Small intestine (tissue), 7 donors: ENCODE measurements around the gene NLRC3. TPM values are rescaled to one million over a fixed set of nuclear protein-coding genes. Genes with fewer than 3 reads are reported as not detected.
"Not testable (repeated sequence)": the region's sequence is repeated elsewhere in the genome, so short reads cannot be mapped to it uniquely, and the experiment has no call there.

Experiments used
- DNase-seq, 2 donors: peaks; one replicate each; pipeline versions ENCODE4 v3.0.0 to v3.0.0-alpha.2; 2013
- FAIRE-seq: peaks from 2 replicates; lab custom pipeline; 2012; peaks lifted over from hg19 to GRCh38; lab: Jason Lieb, UNC
- H3K27ac ChIP-seq, 3 donors: one replicate each; pipeline ENCODE4 v1.5.1; 2013; ENCODE audit warnings: low read length in 2 of 3, mild to moderate bottlenecking in 2 of 3, control low read depth in 1 of 3, inconsistent platforms in 1 of 3, low read depth in 1 of 3, moderate library complexity in 1 of 3
- H3K27me3 ChIP-seq, 3 donors: one replicate each; pipeline ENCODE4 v1.6.1; 2013; ENCODE audit warnings: low read length in 3 of 3, inconsistent platforms in 1 of 3; ENCODE audit not compliant: control insufficient read depth in 3 of 3, insufficient read depth in 3 of 3
- H3K36me3 ChIP-seq, 3 donors: one replicate each; pipeline ENCODE4 v1.6.1; 2013; ENCODE audit warnings: low read length in 3 of 3, inconsistent platforms in 1 of 3, low read depth in 1 of 3, mild to moderate bottlenecking in 1 of 3, moderate library complexity in 1 of 3; ENCODE audit not compliant: control insufficient read depth in 3 of 3, insufficient read depth in 2 of 3
- H3K4me1 ChIP-seq, 3 donors: one replicate each; pipeline ENCODE4 v1.6.1; 2013; ENCODE audit warnings: low read length in 2 of 3, inconsistent platforms in 1 of 3, low read depth in 1 of 3, mild to moderate bottlenecking in 1 of 3, moderate library complexity in 1 of 3; ENCODE audit not compliant: control insufficient read depth in 3 of 3, insufficient read depth in 2 of 3
- H3K4me3 ChIP-seq, 3 donors: one replicate each; pipeline ENCODE4 v1.5.1; 2013; ENCODE audit warnings: low read length in 3 of 3, control low read depth in 1 of 3, inconsistent platforms in 1 of 3, low read depth in 1 of 3, mild to moderate bottlenecking in 1 of 3, moderate library complexity in 1 of 3
- H3K9me3 ChIP-seq, 2 donors: one replicate each; pipeline ENCODE4 v1.6.1; 2013; ENCODE audit warnings: low read depth in 1 of 2, low read length in 1 of 2; ENCODE audit not compliant: control insufficient read depth in 2 of 2, insufficient read depth in 1 of 2
- WGBS, 3 donors: extraction: QIAGEN DNeasy Blood & Tissue Kit; methylation state at CpG; one replicate each; pipeline ENCODE4 v1.1.7; 2013; 5-methylcytosine and 5-hydroxymethylcytosine counted together
- polyA plus RNA-seq, 4 donors: library from polyadenylated mRNA; stranded (reverse) in 3 of 4; unstranded in 1 of 4; fragments of 200-250 nt in 3 of 4; fragments of 120-200 nt in 1 of 4; gene quantifications; one replicate each; pipeline versions ENCODE4 v1.2.1 to v1.2.3, GENCODE V29; 2013
- donor health status: healthy with polysubstance abuse.
- donor health status: control.
- donor health status: control.
- donor health status: Bipolar disorder and iron deficiency.
- donor health status: healthy.

Gene NLRC3
- polyA plus RNA-seq, 4 donors: 0.67 to 1.9 (median 0.95) TPM

DNA sequence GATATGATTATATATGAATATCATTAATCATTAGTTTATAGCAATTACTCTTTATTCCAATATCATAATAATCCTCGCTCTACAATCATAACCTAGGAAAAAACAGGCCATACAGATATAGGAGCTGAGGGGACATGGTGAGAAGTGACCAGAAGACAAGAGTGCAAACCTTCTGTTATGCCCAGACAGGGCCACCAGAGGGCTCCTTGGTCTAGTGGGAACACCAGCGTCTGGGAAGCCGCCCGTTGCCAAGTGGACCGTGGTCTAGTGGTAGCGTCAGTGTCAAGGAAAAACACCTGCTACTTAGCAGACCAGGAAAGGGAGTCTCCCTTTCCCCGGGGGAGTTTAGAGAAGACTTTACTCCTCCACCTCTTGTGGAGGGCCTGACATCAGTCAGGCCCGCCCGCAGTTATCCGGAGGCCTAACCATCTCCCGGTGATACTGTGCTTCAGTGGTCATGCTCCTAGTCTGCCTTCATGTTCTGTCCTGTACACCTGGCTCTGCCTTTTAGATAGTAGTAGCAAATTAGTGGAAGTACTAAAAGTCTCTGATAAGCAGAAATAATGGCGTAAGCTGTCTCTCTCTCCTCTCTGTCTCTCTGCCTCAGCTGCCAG is 49.9 kb downstream of the NLRC3 start:
- not testable (repeated sequence) for H3K4me3 ChIP-seq, FAIRE-seq, H3K4me1 ChIP-seq, H3K27me3 ChIP-seq, H3K27ac ChIP-seq
- Histone ChIP-seq H3K9me3 (peaks cover 0 to 12% of the 10 kb centered on the region in 2 donors), H3K36me3 (peaks cover 2 to 70% (median 14%) of the 10 kb centered on the region in 3 donors)
- 71 to 91% (median 77%) methylated on average over 11 to 12 of the region's 12 CpGs for WGBS, 3 donors
- peak; percentile 17 to 45 for DNase-seq

DNA sequence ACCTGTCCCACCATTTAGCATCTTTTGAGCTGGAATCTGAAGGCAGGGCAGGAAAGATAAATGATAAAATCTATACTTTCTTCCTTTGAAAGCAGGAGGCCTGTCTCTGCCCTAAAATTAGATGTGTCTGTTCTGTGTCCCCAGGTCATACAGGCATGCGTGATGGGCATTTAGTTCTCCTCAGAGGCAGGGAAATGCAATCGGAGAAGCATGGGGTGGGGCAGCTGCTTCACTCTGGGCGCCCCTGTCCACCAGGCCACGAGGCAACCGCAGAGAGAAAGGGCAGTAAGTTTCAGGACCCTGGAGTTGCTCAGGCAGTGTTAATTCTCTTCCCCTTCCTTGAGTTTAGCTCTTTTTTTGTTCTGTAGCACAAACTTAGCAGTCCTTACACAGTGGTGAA is 51.3 kb downstream of the NLRC3 start:
- Histone ChIP-seq H3K9me3 (peaks cover 0 to 12% of the 10 kb centered on the region in 2 donors), H3K4me3 (no peak overlapping the region), H3K36me3 (peaks cover 2 to 68% (median 10%) of the 10 kb centered on the region in 3 donors), H3K27me3 (no peaks in the 10 kb centered on the region), H3K4me1 (no peaks in the 10 kb centered on the region), H3K27ac (no peak overlapping the region)
- FAIRE-seq: no peak
- DNase-seq: no peak
- WGBS, 3 donors: 93 to 95% (median 95%) methylated on average over 5 of the region's 5 CpGs

DNA sequence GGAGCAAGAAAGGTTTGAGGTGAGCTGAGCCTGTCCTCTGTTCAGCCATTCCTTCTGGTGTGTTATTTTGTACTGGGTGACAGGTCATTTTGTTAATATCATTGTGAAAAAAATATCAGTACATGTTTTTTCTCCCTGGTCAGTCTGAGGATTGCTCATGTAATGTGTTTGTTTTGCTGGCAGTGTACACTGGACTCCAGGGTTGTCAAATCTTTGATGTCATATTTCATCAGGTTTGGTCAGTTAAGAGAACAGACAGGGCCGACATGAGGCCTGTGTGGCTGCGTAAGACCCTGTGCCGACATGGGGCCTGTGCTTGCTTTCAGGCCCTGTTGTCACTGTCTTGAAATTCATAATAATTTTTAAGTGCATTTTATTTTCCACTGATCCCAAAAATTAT is 53.9 kb downstream of the NLRC3 start:
- Histone ChIP-seq H3K27ac (no peak overlapping the region), H3K4me3 (no peak overlapping the region), H3K4me1 (no peaks in the 10 kb centered on the region), H3K9me3 (peaks cover 0 to 10% of the 10 kb centered on the region in 2 donors), H3K36me3 (peaks cover 5 to 71% (median 6%) of the 10 kb centered on the region in 3 donors), H3K27me3 (no peaks in the 10 kb centered on the region)
- WGBS, 3 donors: 95 to 98% (median 96%) methylated on average over 3 of the region's 3 CpGs
- no peak for DNase-seq
- no peak for FAIRE-seq

DNA sequence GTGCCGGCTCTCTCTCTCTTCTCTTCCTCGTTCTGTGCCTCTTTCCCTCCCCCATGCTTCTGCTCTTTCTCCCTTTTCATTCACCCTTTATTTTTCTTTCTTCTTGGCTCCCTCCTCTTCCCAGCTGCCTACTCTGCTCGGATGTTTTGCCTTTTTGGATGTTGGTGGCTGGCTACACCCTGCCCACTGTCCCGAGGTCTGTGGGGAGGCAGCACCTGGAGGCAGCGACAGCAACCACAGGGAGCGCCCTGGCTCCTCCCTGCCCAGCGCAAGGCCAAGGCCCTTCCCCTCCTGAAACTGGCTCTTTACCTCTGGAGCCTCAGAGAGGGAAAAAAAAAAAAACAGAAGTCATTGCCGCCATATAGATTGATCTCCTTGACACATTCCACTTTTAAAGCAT is 56.4 kb downstream of the NLRC3 start:
- Histone ChIP-seq H3K27me3 (no peaks in the 10 kb centered on the region), H3K27ac (peak overlapping the region in 1 of 3 donors; percentile 59), H3K4me3 (no peak overlapping the region), H3K4me1 (no peaks in the 10 kb centered on the region), H3K9me3 (no peaks in the 10 kb centered on the region), H3K36me3 (peaks cover 2 to 63% (median 7%) of the 10 kb centered on the region in 3 donors)
- 82 to 91% (median 89%) methylated on average over 8 of the region's 8 CpGs for WGBS, 3 donors
- no peak for FAIRE-seq
- no peak for DNase-seq

DNA sequence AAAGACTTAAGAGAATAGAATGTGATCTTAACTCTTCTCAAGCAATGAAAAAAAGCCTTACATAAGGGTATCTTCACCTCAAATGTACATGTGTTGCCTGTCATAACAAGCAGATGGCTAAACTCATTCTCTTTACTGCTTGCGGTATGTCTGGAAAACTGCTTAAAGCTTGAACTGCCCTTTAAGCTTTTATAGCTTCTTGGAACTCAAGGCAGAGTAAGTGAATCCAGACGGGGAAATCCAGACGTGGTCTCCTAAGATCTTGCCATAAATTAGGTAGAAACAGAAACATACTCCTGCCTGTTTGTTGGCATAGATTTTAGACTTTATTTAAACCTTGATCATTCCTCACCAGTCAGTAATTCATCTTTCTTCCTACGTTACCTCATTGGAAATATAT is 56.8 kb downstream of the NLRC3 start:
- FAIRE-seq (no peak), DNase-seq (no peak)
- Histone ChIP-seq H3K4me1 (no peaks in the 10 kb centered on the region), H3K36me3 (peaks cover 2 to 59% (median 7%) of the 10 kb centered on the region in 3 donors), H3K27me3 (no peaks in the 10 kb centered on the region), H3K27ac (peak overlapping the region in 1 of 3 donors; percentile 59), H3K4me3 (no peak overlapping the region), H3K9me3 (no peaks in the 10 kb centered on the region)
- 80 to 92% (median 90%) methylated on average over 4 of the region's 4 CpGs for WGBS, 3 donors

DNA sequence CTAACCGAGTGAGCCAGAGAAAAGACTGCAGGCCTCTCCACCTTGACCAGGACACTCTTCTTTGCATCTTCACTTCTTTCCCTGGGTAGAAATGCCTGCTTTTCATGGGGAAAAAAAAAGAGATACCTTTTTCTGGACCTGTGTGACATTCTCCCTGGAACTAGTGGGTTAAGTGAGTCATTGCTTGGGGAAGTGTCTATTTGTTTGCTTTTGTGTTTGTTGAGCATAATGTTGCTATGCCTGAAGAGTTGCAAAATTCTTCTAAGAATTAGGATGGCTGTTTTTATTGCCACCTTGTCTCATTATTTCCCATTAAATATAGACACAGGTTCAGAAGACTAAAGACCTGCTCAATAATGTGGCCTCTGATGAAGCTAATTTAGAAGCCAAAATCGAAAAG is 57.6 kb downstream of the NLRC3 start:
- H3K36me3 ChIP-seq: peaks cover 2 to 58% (median 7%) of the 10 kb centered on the region in 3 donors
- H3K4me3 ChIP-seq: no peak overlapping the region
- whole genome bisulfite sequencing, 3 donors: 94 to 97% (median 96%) methylated on average over 2 of the region's 2 CpGs
- no peaks in the 10 kb centered on the region for H3K4me1 ChIP-seq
- H3K9me3 ChIP-seq: no peaks in the 10 kb centered on the region
- no peak overlapping the region for H3K27ac ChIP-seq
- DNase-seq: no peak
- no peak for FAIRE-seq
- H3K27me3 ChIP-seq: no peaks in the 10 kb centered on the region

DNA sequence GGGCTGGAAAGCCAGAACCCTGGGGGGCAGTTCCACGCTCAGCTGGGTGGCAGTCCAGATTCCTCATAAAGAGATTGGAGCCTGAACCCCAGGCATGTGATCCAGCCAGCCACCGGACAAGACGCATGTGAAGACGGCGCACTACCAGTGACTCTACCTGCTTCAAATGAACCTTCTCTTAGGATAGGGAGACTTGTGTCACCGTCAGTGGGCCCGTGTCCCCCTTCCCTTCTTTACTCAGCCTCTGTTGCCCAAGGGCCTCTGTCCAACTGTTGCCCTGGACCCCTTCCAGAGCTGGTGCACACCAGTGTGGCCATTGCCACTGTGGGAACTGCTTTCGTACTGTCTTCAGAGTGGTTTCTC is 58.2 kb downstream of the NLRC3 start:
- WGBS, 3 donors: 93 to 98% (median 96%) methylated on average over 8 of the region's 8 CpGs
- Histone ChIP-seq H3K27me3 (no peaks in the 10 kb centered on the region), H3K27ac (no peak overlapping the region), H3K9me3 (no peaks in the 10 kb centered on the region), H3K4me3 (no peak overlapping the region), H3K4me1 (no peaks in the 10 kb centered on the region), H3K36me3 (peaks cover 1 to 62% (median 7%) of the 10 kb centered on the region in 3 donors)
- FAIRE-seq (no peak), DNase-seq (no peak)

DNA sequence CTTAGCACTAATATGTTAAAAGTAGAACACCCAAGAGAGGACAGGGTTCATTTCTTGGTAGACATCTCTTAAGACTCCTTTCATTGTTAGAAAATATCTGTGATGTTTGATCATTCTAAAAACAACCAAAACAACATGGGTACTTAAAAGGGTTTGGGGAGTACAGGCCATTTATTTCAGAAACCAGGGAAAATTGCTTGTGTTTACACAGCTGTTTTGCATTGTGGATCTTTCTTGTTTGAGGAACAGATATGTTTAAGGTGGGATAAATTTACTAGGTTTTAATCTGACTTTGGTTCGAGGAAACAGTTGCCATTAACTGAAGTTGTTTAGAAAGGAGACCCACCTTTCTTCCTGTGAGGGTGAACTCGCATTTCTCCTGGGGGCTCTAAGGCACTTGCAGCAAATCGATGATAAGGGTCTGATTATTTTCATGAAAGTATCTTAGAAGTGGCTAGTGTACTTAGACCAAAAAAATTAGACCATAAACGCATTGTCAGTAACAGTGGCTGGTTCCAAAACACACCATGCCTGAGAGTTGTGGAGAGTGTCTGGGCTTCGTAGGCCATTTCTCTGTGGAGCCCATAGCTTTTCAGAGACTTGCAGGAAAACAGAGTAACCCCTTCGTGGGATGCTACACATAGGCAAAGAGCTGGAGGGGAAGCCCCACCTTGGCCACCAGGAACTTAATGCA is 58.8 kb downstream of the NLRC3 start:
- no peak overlapping the region for H3K27ac ChIP-seq
- no peaks in the 10 kb centered on the region for H3K4me1 ChIP-seq
- 78 to 89% (median 83%) methylated on average over 6 of the region's 6 CpGs for WGBS, 3 donors
- no peak for DNase-seq
- H3K36me3 ChIP-seq: peaks cover 0 to 62% (median 7%) of the 10 kb centered on the region in 3 donors
- H3K4me3 ChIP-seq: no peak overlapping the region
- H3K27me3 ChIP-seq: no peaks in the 10 kb centered on the region
- no peak for FAIRE-seq
- H3K9me3 ChIP-seq: no peaks in the 10 kb centered on the region
